ENCODE data around the gene SATB2.

SATB2 gene

GRCh38 chr2:199465988-199466691 is 8.4 kb upstream of the SATB2 start:
- no peak for FAIRE-seq
- no peak for DNase-seq (ENCODE audit: insufficient read length, low spot score)
- TF ChIP-seq CTCF (IDR thresholded peaks at IDR 0.05; ENCODE audit: insufficient read depth, missing control alignments) = no peak

- FAIRE-seq (no peak), DNase-seq (ENCODE audit: insufficient read length, low spot score) (no peak)
- no peak for TF ChIP-seq CTCF (IDR thresholded peaks at IDR 0.05; ENCODE audit: insufficient read depth, missing control alignments)
Measured at GRCh38 chr2:199465390-199465789, 7.7 kb upstream of the SATB2 start.

- FAIRE-seq (no peak), DNase-seq (ENCODE audit: insufficient read length, low spot score) (no peak)
- no peak for TF ChIP-seq CTCF (IDR thresholded peaks at IDR 0.05; ENCODE audit: insufficient read depth, missing control alignments)
Measured at GRCh38 chr2:199464606-199465352, 7.0 kb upstream of the SATB2 start.

- TF ChIP-seq CTCF (IDR thresholded peaks at IDR 0.05; ENCODE audit: insufficient read depth, missing control alignments) = no peak
- DNase-seq (ENCODE audit: insufficient read length, low spot score) (no peak), FAIRE-seq (no peak)
Measured at GRCh38 chr2:199463708-199464605, 6.2 kb upstream of the SATB2 start.

GRCh38 chr2:199462956-199463692 is 5.4 kb upstream of the SATB2 start:
- DNase-seq (ENCODE audit: insufficient read length, low spot score) (peak; percentile 87), FAIRE-seq (no peak)
- peak; percentile 73 for TF ChIP-seq CTCF (IDR thresholded peaks at IDR 0.05; ENCODE audit: insufficient read depth, missing control alignments)

GRCh38 chr2:199462347-199462955 is 4.7 kb upstream of the SATB2 start:
- TF ChIP-seq CTCF (IDR thresholded peaks at IDR 0.05; ENCODE audit: insufficient read depth, missing control alignments) = no peak
- DNase-seq (ENCODE audit: insufficient read length, low spot score) = no peak
- FAIRE-seq = no peak

All from D721Med (cell line).